Measurements from ENCODE around the gene PTEN. TPM values are rescaled to one million over a fixed set of nuclear protein-coding genes. Genes with fewer than 3 reads are reported as not detected.

Gene PTEN
- total and polyA plus RNA-seq, 4 donors: 29.4 to 334 (median 64.1) TPM

GRCh38 chr10:87927091-87927490 is 63.7 kb downstream of the PTEN start:
- H3K4me1 ChIP-seq (ENCODE audit: control insufficient read depth in 5 of 5, insufficient read depth in 5 of 5, low read length in 5 of 5): peaks cover 0 to 25% (median 4%) of the 10 kb centered on the region in 5 donors
- no peaks in the 10 kb centered on the region for H3K27me3 ChIP-seq (ENCODE audit: control insufficient read depth in 3 of 3, insufficient read depth in 3 of 3, low read length in 2 of 3)
- no peak for TF ChIP-seq CTCF (IDR thresholded peaks at IDR 0.05; ENCODE audit: control extremely low read depth, extremely low read depth)
- ATAC-seq (ENCODE audit: insufficient read depth, low FRiP score): no peak
- H3K36me3 ChIP-seq (ENCODE audit: control insufficient read depth in 4 of 4, insufficient read depth in 4 of 4, low read length in 4 of 4): peaks cover 0 to 7% (median 4%) of the 10 kb centered on the region in 4 donors
- no peak overlapping the region for H3K9ac ChIP-seq (ENCODE audit: insufficient read depth in 1 of 2, low read length in 2 of 2)
- H3K27ac ChIP-seq (ENCODE audit: low read depth in 1 of 2, low read length in 1 of 2): no peak overlapping the region
- DNase-seq: no peak
- no peak overlapping the region for H3K4me3 ChIP-seq
- no peaks in the 10 kb centered on the region for H3K9me3 ChIP-seq (ENCODE audit: control insufficient read depth in 4 of 4, insufficient read depth in 3 of 4, low read length in 3 of 4)
- 21 to 34% methylated on average over 2 of the region's 2 CpGs for WGBS, 2 donors

- TF ChIP-seq CTCF (IDR thresholded peaks at IDR 0.05; ENCODE audit: control extremely low read depth, extremely low read depth): no peak
- no peak overlapping the region for H3K4me3 ChIP-seq
Measured at GRCh38 chr10:87928996-87929395, 65.6 kb downstream of the PTEN start.

GRCh38 chr10:87930141-87930540 is 66.7 kb downstream of the PTEN start:
- ATAC-seq (ENCODE audit: insufficient read depth, low FRiP score) (no peak), DNase-seq (no peak)
- Histone ChIP-seq H3K9me3 (ENCODE audit: control insufficient read depth in 4 of 4, insufficient read depth in 3 of 4, low read length in 3 of 4) (no peaks in the 10 kb centered on the region), H3K27me3 (ENCODE audit: control insufficient read depth in 3 of 3, insufficient read depth in 3 of 3, low read length in 2 of 3) (no peaks in the 10 kb centered on the region), H3K4me3 (no peak overlapping the region), H3K4me1 (ENCODE audit: control insufficient read depth in 5 of 5, insufficient read depth in 5 of 5, low read length in 5 of 5) (peaks cover 0 to 16% (median 3%) of the 10 kb centered on the region in 5 donors), H3K9ac (ENCODE audit: insufficient read depth in 1 of 2, low read length in 2 of 2) (no peak overlapping the region), H3K36me3 (ENCODE audit: control insufficient read depth in 4 of 4, insufficient read depth in 4 of 4, low read length in 4 of 4) (peaks cover 0 to 11% (median 4%) of the 10 kb centered on the region in 4 donors), H3K27ac (ENCODE audit: low read depth in 1 of 2, low read length in 1 of 2) (no peak overlapping the region)
- no peak for TF ChIP-seq CTCF (IDR thresholded peaks at IDR 0.05; ENCODE audit: control extremely low read depth, extremely low read depth)
- 58 to 76% methylated on average over 1 of the region's 1 CpG for WGBS, 2 donors

More at GRCh38 chr10:87928996-87929395, 65.6 kb downstream of the PTEN start:
- 29 to 41% methylated on average over 3 of the region's 3 CpGs for WGBS, 2 donors
- peaks cover 0 to 16% (median 3%) of the 10 kb centered on the region in 5 donors for H3K4me1 ChIP-seq (ENCODE audit: control insufficient read depth in 5 of 5, insufficient read depth in 5 of 5, low read length in 5 of 5)
- H3K9ac ChIP-seq (ENCODE audit: insufficient read depth in 1 of 2, low read length in 2 of 2): no peak overlapping the region
- no peak overlapping the region for H3K27ac ChIP-seq (ENCODE audit: low read depth in 1 of 2, low read length in 1 of 2)
- peaks cover 0 to 11% (median 4%) of the 10 kb centered on the region in 4 donors for H3K36me3 ChIP-seq (ENCODE audit: control insufficient read depth in 4 of 4, insufficient read depth in 4 of 4, low read length in 4 of 4)
- ATAC-seq (ENCODE audit: insufficient read depth, low FRiP score) (no peak), DNase-seq (no peak)
- H3K27me3 ChIP-seq (ENCODE audit: control insufficient read depth in 3 of 3, insufficient read depth in 3 of 3, low read length in 2 of 3): no peaks in the 10 kb centered on the region
- H3K9me3 ChIP-seq (ENCODE audit: control insufficient read depth in 4 of 4, insufficient read depth in 3 of 4, low read length in 3 of 4): no peaks in the 10 kb centered on the region

All from lung (tissue), 12 donors.